KMS-11 (cell line): ENCODE data around the gene NAV3.

Experiments used
- H2AFZ ChIP-seq: fragments of 200-600 bp; sonication (generic); 2 replicates; pipeline ENCODE4 v1.6.1; 2016; ENCODE audit warnings: antibody characterized with exemption, mixed run types, low read depth
- H3K27ac ChIP-seq: fragments of 200-600 bp; sonication (generic); 2 replicates; pipeline ENCODE4 v1.6.1; 2016; ENCODE audit warnings: mild to moderate bottlenecking, mixed run types
- H3K27me3 ChIP-seq: fragments of 200-600 bp; sonication (generic); 2 replicates; pipeline ENCODE4 v1.6.1; 2017; ENCODE audit warnings: mild to moderate bottlenecking, low read depth, mixed run types, moderate library complexity; ENCODE audit not compliant: insufficient read depth
- H3K36me3 ChIP-seq: fragments of 200-600 bp; sonication (generic); 2 replicates; pipeline ENCODE4 v1.6.1; 2017; ENCODE audit warnings: mild to moderate bottlenecking, mixed run types; ENCODE audit not compliant: insufficient read depth
- H3K4me1 ChIP-seq: fragments of 200-600 bp; sonication (generic); 2 replicates; pipeline ENCODE4 v1.6.1; 2016; ENCODE audit warnings: mild to moderate bottlenecking, low read depth, mixed run types; ENCODE audit not compliant: poor library complexity, severe bottlenecking
- H3K4me2 ChIP-seq: fragments of 200-600 bp; sonication (generic); 2 replicates; pipeline ENCODE4 v1.7.0; 2016; ENCODE audit warnings: mild to moderate bottlenecking, mixed run types
- H3K4me3 ChIP-seq: fragments of 200-600 bp; sonication (generic); IDR thresholded peaks from 2 replicates; pipeline ENCODE4 v1.6.1; 2017; ENCODE audit warnings: low read depth, low read length, mixed read lengths; ENCODE audit not compliant: insufficient read depth
- H3K79me2 ChIP-seq: fragments of 200-600 bp; sonication (generic); 2 replicates; pipeline ENCODE4 v1.6.1; 2016; ENCODE audit warnings: low read depth, mixed run types; ENCODE audit not compliant: insufficient read depth
- H3K9ac ChIP-seq: fragments of 200-600 bp; sonication (generic); 2 replicates; pipeline ENCODE4 v1.6.1; 2016; ENCODE audit warnings: mild to moderate bottlenecking, mixed run types
- H4K20me1 ChIP-seq: fragments of 200-600 bp; sonication (generic); 2 replicates; pipeline ENCODE4 v1.6.1; 2016; ENCODE audit warnings: mild to moderate bottlenecking, mixed run types; ENCODE audit not compliant: insufficient read depth
- TF ChIP-seq, protein P1 (sequence below): fragments of 200-600 bp; sonication (generic); conservative IDR thresholded peaks from 2 replicates; pipeline ENCODE4 v1.6.1; 2017; ENCODE audit warnings: low read depth, mild to moderate bottlenecking, antibody characterized with exemption, low read length, moderate library complexity, mixed read lengths

The NAV3 gene

DNA sequence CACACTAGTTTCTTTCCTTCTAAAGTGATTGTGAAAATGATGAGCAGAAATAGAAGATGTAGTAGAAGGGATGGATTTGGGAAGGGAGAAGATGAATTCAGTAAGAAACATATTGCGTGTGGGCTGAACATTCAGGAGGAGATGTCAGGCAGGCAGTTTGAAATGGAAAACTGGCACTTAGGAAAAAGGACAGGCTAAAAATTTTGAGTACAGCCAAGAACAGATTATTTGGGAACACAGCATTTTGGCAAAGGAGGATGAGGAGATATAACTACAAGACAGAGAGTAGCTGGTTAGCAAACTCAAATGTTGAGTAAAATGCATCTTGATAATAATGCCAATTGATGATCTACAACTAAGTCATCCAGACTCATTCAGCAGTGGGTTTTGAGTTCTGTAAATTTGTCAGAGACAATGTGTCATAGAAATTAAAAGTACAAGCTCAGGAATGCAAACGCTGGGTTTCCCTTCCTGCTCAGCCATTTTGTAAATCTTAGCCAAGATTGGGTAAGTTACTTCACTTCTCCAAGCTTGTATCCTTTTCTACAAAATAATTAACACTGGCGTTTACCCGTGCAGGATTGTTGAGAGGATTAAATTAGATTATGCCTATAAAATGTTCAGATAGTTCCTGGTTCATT is 255.0 kb downstream of the NAV3 start:
- H3K4me1 ChIP-seq = peaks cover 14% of the 10 kb centered on the region
- H4K20me1 ChIP-seq = no peaks in the 10 kb centered on the region
- H3K4me2 ChIP-seq = no peak overlapping the region
- H3K36me3 ChIP-seq = no peaks in the 10 kb centered on the region
- no peak overlapping the region for H2AFZ ChIP-seq
- H3K4me3 ChIP-seq = no peak overlapping the region
- TF ChIP-seq, protein P1, sequence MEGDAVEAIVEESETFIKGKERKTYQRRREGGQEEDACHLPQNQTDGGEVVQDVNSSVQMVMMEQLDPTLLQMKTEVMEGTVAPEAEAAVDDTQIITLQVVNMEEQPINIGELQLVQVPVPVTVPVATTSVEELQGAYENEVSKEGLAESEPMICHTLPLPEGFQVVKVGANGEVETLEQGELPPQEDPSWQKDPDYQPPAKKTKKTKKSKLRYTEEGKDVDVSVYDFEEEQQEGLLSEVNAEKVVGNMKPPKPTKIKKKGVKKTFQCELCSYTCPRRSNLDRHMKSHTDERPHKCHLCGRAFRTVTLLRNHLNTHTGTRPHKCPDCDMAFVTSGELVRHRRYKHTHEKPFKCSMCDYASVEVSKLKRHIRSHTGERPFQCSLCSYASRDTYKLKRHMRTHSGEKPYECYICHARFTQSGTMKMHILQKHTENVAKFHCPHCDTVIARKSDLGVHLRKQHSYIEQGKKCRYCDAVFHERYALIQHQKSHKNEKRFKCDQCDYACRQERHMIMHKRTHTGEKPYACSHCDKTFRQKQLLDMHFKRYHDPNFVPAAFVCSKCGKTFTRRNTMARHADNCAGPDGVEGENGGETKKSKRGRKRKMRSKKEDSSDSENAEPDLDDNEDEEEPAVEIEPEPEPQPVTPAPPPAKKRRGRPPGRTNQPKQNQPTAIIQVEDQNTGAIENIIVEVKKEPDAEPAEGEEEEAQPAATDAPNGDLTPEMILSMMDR = no peak
- H3K9ac ChIP-seq = no peak overlapping the region
- H3K27me3 ChIP-seq = no peaks in the 10 kb centered on the region
- H3K79me2 ChIP-seq = no peaks in the 10 kb centered on the region
- no peak overlapping the region for H3K27ac ChIP-seq

DNA sequence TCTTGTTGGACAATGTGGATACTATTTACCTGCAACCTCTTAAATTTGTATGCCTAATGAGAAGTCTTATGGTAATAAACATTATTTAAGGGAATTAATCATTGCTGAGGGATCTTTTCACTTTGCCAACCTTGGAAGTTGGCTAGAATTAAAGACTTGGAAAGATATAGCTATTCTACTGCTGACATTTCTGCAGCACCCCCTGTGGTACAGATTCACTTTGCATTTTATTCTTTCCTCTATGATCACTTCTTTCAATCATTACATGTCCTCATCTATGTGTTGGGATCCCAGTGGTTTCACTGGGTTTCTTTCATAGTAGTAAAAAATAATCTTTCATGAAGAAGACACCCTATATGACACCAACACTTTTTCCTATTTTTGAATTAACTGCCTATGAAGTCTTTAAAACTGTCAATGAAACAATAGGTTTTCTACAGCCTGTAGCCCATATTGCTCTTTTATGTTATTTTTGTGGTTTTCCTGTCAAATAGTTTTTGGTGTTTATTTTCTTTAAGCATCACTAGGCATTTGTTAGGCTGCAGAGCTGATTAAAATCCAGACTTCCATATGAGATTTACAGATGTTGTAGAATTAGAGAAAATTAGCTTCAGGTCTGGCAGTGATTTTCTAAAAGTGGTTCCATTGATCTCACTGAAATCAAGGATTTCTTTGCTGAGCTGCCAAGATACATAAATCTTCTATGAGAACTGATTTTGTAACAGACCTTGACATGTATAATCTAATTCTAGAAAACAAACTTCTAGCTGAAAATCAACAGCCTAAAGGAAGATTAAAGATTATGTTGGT is 256.1 kb downstream of the NAV3 start:
- Histone ChIP-seq H3K79me2 (no peaks in the 10 kb centered on the region), H2AFZ (no peak overlapping the region)

DNA sequence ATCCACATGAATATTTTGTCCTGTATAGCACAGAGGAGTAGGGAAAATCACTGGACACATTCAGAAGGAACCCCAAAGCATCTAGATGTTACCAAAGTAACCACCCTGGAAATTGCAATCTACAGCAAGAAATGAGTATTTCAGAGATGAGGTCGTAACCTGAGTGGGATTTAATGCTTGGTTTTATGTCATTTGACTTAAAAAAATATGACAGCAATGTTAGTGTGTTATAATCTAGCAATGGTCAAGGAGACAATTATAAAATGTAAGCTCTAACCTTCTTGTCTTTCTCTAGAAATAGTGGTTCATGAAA is 256.6 kb downstream of the NAV3 start:
- no peak overlapping the region for H3K27ac ChIP-seq
- peaks cover 14% of the 10 kb centered on the region for H3K4me1 ChIP-seq
- H3K4me3 ChIP-seq = no peak overlapping the region
- no peaks in the 10 kb centered on the region for H3K36me3 ChIP-seq
- no peak overlapping the region for H3K4me2 ChIP-seq
- no peaks in the 10 kb centered on the region for H3K79me2 ChIP-seq
- H3K9ac ChIP-seq = no peak overlapping the region
- H4K20me1 ChIP-seq = no peaks in the 10 kb centered on the region
- TF ChIP-seq, protein P1 = no peak
- H3K27me3 ChIP-seq = no peaks in the 10 kb centered on the region
- H2AFZ ChIP-seq = no peak overlapping the region

More for the DNA sequence above, 256.1 kb downstream of the NAV3 start:
- Histone ChIP-seq H3K27me3 (no peaks in the 10 kb centered on the region), H3K4me2 (no peak overlapping the region), H3K36me3 (no peaks in the 10 kb centered on the region), H3K9ac (no peak overlapping the region), H4K20me1 (no peaks in the 10 kb centered on the region), H3K4me1 (peaks cover 14% of the 10 kb centered on the region), H3K4me3 (no peak overlapping the region), H3K27ac (no peak overlapping the region)
- TF ChIP-seq, protein P1 = 0 out of 2 replicates have a peak, but pooled peaks have one; percentile 26

DNA sequence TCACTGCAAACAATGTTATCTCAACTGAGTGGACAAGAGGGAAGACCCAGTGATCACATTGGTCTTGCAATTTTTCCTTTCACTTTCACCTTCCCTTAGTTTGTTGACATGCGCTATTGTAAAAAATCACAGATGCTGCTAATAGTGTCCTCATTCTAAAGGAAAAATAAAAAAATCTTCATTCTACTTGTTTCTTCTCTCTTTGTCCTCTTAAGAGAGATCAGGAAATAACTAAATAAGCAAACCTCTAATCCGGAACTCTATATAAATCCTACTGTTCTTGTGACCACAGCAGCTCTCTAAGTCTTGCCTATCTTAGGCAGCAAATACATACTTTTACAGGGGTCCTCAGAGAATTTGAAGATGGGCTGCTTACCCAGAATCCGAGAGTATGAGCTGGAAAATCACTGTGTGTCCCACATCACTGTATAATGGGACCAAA is 257.7 kb downstream of the NAV3 start:
- peak overlapping the region; percentile 35 for H3K27ac ChIP-seq
- H3K9ac ChIP-seq = peak overlapping the region; percentile 56
- no peaks in the 10 kb centered on the region for H3K27me3 ChIP-seq
- no peaks in the 10 kb centered on the region for H3K79me2 ChIP-seq
- H3K4me1 ChIP-seq = peaks cover 14% of the 10 kb centered on the region
- H4K20me1 ChIP-seq = no peaks in the 10 kb centered on the region
- peak overlapping the region; percentile 90 for H2AFZ ChIP-seq
- H3K4me2 ChIP-seq = peak overlapping the region; percentile 66
- H3K4me3 ChIP-seq = no peak overlapping the region
- TF ChIP-seq, protein P1 = no peak
- H3K36me3 ChIP-seq = no peaks in the 10 kb centered on the region
